GM19099 (cell line): ENCODE data around the gene SPEM2.

Source experiments
- POLR2A ChIP-seq: IDR thresholded peaks from 3 replicates; pipeline ENCODE4 v1.6.1; 2011; ENCODE audit warnings: low read depth; ENCODE audit not compliant: insufficient read length; ENCODE audit errors: extremely low read depth

SPEM2 gene

DNA sequence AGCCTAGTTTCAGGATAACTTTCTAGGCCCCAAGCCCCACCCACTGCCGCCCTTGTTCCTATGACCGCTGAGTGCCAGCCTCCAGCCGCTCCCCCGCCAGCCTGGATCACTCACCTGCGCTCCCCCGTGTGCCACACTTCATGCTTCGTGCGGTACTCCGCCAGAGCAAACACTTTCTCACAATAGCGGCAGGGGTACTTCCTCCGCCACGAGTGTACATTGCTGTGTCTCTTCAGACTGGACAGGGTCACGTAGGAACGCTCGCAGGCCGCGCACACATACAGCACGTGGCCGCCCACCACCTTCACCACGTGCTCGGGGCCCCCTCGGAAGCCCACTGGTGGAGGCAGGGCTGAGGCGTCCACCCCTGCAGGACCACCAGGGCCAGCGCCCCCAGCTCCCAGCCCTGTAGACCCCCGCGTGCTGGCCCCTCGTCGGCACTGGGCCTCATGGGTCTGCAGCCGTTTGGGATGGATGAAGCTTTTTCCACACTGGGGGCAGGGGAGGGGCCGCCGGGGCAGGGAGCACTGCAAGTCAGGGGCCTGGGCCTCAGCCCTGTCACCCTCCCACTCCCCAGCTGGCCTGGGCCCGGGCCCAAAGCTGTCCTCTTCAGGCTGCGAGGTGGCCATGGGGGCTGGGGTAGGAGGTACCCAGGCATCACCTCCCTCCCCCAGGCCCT, 40.3 kb downstream of the SPEM2 start:
- TF ChIP-seq POLR2A: no peak

DNA sequence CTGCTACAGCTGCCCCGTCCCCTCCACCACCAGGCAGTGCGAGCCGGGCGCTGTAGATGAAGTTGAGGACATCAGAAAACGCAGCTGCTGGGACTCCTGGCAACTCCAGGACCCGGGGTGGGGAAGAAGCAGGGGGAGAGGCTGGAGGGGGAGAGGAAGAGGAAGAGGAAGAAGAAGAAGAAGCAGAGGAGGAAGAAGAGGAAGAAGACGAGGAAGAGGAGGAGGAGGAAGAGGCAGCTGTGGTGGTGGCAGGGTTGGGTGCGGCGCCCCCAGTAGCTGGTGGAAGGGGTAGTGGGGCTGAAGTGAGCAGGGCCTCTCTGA, 40.9 kb downstream of the SPEM2 start:
- TF ChIP-seq POLR2A: no peak

DNA sequence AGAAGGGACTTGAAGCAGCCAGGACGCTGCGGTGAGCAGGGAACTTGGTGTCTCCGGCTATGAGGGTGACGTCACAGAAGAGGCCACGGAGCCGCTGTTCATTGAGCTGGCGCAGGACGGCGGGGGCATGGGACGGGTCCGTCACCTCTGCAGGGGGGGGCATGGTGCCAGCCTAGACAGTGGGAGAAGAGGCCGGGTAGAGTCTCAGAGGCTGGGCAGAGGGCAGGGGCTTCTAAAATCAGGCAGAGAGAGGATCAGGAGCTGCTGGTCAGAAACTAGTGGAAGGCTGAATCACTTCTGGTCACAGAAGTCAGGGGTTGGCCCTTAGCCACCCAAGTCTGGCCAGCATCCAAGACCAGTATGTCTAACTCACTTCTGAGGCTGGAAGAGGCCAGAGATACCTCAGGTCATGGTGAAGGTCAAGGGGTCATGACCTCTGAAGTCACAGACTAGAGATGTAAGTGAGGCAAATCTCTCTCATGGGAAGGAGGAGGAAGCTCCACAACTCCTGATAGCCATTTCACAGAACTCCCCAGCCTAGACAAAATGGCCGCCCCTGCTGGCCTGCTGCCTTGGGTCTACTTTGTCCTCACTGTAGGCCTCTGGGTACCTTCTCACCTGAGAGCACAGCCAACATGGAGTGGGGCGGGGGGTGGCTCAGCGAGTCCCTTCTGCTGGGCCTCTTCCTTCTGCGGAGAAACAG, 41.4 kb downstream of the SPEM2 start:
- TF ChIP-seq POLR2A: no peak

DNA sequence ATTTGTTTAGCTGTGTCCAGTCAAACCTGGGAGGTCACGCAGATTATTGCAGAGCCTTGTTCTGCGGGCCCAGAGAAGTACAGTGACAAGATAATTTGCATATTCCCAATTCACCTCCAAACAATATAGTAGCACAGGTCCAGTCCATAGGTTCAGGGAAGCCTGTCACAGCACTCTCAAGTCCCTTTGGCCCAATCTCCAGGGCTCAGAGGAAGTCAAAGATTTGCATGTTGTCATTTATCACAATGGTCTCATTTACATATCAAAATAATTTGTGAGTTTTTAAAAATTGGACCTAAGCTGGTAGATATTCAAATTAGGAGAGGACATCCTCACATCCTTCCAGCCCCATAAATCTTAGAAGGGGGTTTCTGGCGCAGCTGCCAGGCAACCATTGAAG, 42.1 kb downstream of the SPEM2 start:
- no peak for TF ChIP-seq POLR2A

DNA sequence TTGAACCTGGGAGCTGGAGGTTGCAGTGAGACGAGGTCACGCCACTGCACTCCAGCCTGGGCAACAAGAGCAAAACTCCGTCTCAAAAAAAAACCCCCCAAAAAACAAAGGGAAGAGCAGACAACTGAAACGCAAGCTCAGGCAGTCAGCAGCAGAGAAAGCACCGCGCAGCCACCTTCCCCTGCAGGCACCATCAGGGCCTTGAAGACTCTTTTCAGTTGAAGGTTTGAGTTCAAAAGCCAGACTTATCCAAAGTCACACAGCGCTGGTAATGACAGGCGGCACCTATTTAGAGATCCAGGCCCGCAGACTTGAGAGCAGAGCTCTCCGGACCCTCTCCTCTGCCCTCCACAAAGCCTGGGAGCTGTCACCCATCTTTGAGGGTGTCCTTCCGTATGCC, 42.9 kb downstream of the SPEM2 start:
- no peak for TF ChIP-seq POLR2A

DNA sequence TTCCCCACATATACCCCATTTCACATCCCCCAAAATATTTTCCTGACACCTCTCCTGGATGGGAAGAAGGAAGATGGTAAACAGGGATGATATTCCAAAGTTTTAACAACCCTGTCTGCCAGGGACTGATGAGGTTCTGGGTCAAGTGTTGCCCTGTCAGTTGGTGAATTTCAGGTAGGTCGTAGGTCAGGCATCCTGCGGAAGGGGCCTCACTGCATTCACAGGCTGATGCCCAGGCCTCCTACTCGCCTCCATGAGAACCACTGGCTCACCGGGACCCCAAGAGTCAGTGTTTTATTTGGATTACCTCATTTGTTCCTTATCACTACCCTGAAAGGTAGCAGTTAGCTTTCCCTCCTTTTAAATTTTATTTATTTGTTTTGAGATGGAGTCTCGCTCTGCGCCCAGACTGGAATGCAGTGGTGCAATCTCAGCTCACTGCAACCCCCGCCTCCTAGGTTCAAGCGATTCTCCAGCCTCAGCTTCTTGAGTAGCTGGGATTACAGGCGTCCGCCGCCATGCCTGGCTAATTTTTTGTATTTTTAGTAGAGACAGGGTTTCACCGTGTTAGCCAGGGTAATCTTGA, 43.5 kb downstream of the SPEM2 start:
- TF ChIP-seq POLR2A: no peak

DNA sequence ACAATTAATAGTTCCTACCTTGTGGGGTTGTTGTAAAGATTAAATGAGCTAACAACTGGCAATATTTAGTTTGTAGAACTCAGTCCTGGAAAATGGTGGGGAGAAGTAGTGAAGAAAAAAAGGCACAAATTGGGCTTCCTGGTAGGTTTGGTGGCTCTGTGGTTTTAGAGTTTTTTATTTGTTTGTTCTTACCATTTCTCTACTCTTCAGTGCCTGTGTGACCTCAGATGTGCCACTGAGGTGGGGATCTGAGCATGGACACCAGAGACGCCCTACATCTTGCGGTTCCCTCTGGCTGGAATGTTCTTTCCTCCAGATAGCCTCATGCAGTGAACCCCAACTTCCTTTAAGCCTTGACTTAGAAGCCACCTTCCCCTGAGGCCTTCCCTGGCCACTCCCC, 46.3 kb downstream of the SPEM2 start:
- TF ChIP-seq POLR2A: no peak

DNA sequence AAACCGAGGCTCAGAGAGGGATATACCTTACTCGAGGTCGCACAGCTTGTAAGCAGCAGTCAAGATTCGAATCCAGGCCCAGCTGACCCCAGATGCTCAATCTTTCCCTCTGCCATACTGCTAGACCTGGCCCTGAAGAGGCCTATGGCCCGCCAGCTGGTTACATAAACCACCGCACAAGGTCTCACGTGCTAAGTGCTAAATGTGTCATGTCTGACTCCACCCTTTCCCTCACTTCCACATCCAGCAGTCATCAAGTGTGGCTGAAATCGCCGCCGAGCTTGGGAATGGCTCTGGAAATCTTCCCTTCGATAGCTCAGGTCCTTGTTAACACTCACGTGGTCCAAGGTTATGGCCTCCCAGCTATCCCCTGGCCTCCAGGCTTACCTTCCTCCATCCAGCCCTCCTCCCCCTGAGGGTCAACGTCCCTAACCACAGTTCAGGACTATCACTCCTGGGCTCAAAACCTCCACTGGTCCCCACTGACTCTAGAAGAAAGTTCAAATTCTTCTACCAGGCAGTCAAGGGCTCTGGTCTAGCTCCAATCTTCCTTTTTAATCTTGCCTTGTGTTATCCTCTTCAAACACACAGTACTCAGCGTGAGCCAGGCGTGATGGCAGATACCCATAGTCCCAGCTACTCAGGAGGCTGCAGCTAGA, 50.5 kb downstream of the SPEM2 start:
- TF ChIP-seq POLR2A: no peak

DNA sequence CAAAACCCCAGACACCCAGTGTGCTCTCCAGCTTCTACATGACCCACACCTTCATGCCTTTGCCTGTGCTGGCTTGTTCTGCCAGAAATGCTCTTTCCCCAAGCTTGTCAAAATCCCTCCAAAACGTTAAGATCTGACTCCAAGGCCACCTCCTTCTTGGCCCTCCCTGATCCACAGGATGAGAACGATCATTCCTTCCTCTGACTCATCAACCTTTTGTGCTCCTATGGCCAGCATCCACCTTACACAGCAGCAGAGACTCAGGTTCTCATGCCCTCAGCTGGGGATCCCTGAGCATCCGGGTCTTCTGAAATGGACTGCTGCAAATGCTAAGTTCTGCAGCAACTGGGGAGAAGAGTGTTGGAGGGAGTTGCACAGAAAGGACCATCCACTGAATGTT, 51.1 kb downstream of the SPEM2 start:
- TF ChIP-seq POLR2A: no peak

DNA sequence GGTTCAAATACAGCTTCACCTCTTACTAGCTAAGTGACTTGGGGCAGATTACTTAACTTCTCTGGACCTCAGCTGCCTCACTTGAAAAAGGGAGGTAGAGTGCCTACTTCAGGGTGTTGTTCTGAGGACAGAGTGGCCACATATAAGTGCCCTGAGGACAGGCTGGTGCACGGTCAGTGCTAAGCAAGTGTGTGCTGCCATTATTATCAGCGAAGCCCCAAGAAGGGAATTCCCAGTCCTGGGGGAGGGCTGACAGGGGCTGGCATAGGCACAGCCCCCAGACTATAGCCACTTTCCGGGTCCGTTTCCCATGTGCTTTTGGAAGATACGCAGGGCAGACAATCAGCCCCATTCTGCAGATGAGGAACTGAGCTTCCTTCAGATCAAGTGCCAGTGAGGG, 51.5 kb downstream of the SPEM2 start:
- no peak for TF ChIP-seq POLR2A
